ENCODE results near the gene SV2C.
"Not testable (repeated sequence)": the region's sequence is repeated elsewhere in the genome, so short reads cannot be mapped to it uniquely, and the experiment has no call there.

SV2C gene

GRCh38 chr5:76294573-76294972 is 211.4 kb downstream of the SV2C start:
- Histone ChIP-seq H3K27me3 (ENCODE audit: low read depth, low read length) (no peaks in the 10 kb centered on the region), H3K4me2 (ENCODE audit: low read length) (no peak overlapping the region), H3K9ac (ENCODE audit: low read length) (no peak overlapping the region), H4K20me1 (ENCODE audit: insufficient read depth, low read length) (no peaks in the 10 kb centered on the region), H3K4me3 (ENCODE audit: low read length) (no peak overlapping the region), H3K9me3 (ENCODE audit: insufficient read depth, low read length) (no peaks in the 10 kb centered on the region), H3K36me3 (replicated peaks; ENCODE audit: low read depth, low read length) (no peaks in the 10 kb centered on the region), H3K79me2 (ENCODE audit: low read length) (no peaks in the 10 kb centered on the region), H3K4me1 (ENCODE audit: low read length) (peaks cover 17% of the 10 kb centered on the region), H3K27ac (ENCODE audit: low read length) (no peak overlapping the region), H2AFZ (ENCODE audit: low read depth, low read length) (no peak overlapping the region)
- TF ChIP-seq, protein P1, sequence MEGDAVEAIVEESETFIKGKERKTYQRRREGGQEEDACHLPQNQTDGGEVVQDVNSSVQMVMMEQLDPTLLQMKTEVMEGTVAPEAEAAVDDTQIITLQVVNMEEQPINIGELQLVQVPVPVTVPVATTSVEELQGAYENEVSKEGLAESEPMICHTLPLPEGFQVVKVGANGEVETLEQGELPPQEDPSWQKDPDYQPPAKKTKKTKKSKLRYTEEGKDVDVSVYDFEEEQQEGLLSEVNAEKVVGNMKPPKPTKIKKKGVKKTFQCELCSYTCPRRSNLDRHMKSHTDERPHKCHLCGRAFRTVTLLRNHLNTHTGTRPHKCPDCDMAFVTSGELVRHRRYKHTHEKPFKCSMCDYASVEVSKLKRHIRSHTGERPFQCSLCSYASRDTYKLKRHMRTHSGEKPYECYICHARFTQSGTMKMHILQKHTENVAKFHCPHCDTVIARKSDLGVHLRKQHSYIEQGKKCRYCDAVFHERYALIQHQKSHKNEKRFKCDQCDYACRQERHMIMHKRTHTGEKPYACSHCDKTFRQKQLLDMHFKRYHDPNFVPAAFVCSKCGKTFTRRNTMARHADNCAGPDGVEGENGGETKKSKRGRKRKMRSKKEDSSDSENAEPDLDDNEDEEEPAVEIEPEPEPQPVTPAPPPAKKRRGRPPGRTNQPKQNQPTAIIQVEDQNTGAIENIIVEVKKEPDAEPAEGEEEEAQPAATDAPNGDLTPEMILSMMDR (IDR thresholded peaks at IDR 0.05; ENCODE audit: low read depth, low read length): no peak
- TF ChIP-seq EZH2phosphoT487 (IDR thresholded peaks at IDR 0.05; ENCODE audit: low read depth): no peak

GRCh38 chr5:76298852-76299251 is 215.7 kb downstream of the SV2C start:
- no peak overlapping the region for H3K27ac ChIP-seq (ENCODE audit: low read length)
- no peaks in the 10 kb centered on the region for H3K36me3 ChIP-seq (replicated peaks; ENCODE audit: low read depth, low read length)
- H3K4me1 ChIP-seq (ENCODE audit: low read length): no peaks in the 10 kb centered on the region; the same call in 1 of the 2 replicates
- no peaks in the 10 kb centered on the region for H4K20me1 ChIP-seq (ENCODE audit: insufficient read depth, low read length)
- H3K27me3 ChIP-seq (ENCODE audit: low read depth, low read length): no peaks in the 10 kb centered on the region
- H3K9ac ChIP-seq (ENCODE audit: low read length): no peak overlapping the region
- no peaks in the 10 kb centered on the region for H3K9me3 ChIP-seq (ENCODE audit: insufficient read depth, low read length)
- H3K79me2 ChIP-seq (ENCODE audit: low read length): no peaks in the 10 kb centered on the region
- H2AFZ ChIP-seq (ENCODE audit: low read depth, low read length): no peak overlapping the region
- H3K4me3 ChIP-seq (ENCODE audit: low read length): no peak overlapping the region
- no peak overlapping the region for H3K4me2 ChIP-seq (ENCODE audit: low read length)
- TF ChIP-seq, protein P1 (IDR thresholded peaks at IDR 0.05; ENCODE audit: low read depth, low read length): no peak
- TF ChIP-seq EZH2phosphoT487 (IDR thresholded peaks at IDR 0.05; ENCODE audit: low read depth): no peak

DNA sequence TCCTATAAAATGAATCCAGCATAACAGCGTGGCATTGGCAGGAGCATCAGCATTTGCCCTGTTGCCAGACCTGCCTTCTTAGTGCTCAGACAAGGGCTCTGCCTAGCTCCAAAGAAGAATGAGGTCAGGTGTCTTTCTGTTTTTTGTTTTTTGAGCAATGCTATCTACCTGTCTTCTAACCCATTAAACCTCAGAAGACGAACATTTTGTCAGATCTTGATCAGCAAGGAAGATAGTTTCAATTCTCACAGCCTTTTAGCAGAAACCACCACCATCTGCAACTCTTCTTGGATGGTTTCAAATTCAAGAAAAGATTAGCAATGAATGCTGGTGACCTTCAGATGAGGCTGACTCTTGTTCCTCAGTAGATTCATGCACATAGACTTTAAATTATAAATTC is 216.4 kb downstream of the SV2C start:
- H3K36me3 ChIP-seq (replicated peaks; ENCODE audit: low read depth, low read length): no peaks in the 10 kb centered on the region
- H3K4me2 ChIP-seq (ENCODE audit: low read length): no peak overlapping the region
- no peak overlapping the region for H3K27ac ChIP-seq (ENCODE audit: low read length)
- H3K9me3 ChIP-seq (ENCODE audit: insufficient read depth, low read length): no peaks in the 10 kb centered on the region
- H3K79me2 ChIP-seq (ENCODE audit: low read length): no peaks in the 10 kb centered on the region
- no peaks in the 10 kb centered on the region for H3K4me1 ChIP-seq (ENCODE audit: low read length)
- H4K20me1 ChIP-seq (ENCODE audit: insufficient read depth, low read length): no peaks in the 10 kb centered on the region
- H2AFZ ChIP-seq (ENCODE audit: low read depth, low read length): no peak overlapping the region
- H3K9ac ChIP-seq (ENCODE audit: low read length): no peak overlapping the region
- no peaks in the 10 kb centered on the region for H3K27me3 ChIP-seq (ENCODE audit: low read depth, low read length)
- H3K4me3 ChIP-seq (ENCODE audit: low read length): no peak overlapping the region
- TF ChIP-seq EZH2phosphoT487 (IDR thresholded peaks at IDR 0.05; ENCODE audit: low read depth): no peak
- TF ChIP-seq, protein P1 (IDR thresholded peaks at IDR 0.05; ENCODE audit: low read depth, low read length): no peak

DNA sequence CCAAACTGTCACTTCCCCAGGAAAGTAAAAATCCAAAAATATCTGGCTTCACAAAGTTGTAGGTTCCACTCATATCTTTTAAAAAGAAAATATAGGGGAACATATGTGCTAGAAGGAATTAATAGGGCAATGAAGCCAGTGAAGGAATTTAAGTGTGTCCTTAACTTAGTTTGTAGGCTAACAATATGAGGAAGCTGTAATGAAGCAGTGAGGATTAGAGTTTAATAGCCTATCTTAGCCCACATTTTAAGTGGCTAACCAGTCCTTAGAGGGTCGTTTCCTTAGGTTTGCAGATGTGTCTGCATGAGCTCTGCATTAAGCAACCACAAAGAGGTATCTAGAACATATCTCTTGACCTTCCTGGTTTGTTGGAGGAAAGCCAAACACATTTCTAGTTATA is 218.7 kb downstream of the SV2C start:
- H3K4me3 ChIP-seq (ENCODE audit: low read length); H3K36me3 ChIP-seq (replicated peaks; ENCODE audit: low read depth, low read length); H3K27ac ChIP-seq (ENCODE audit: low read length); H4K20me1 ChIP-seq (ENCODE audit: insufficient read depth, low read length); H3K27me3 ChIP-seq (ENCODE audit: low read depth, low read length); H3K79me2 ChIP-seq (ENCODE audit: low read length); H3K4me1 ChIP-seq (ENCODE audit: low read length); H3K9me3 ChIP-seq (ENCODE audit: insufficient read depth, low read length); H3K9ac ChIP-seq (ENCODE audit: low read length); H2AFZ ChIP-seq (ENCODE audit: low read depth, low read length); H3K4me2 ChIP-seq (ENCODE audit: low read length): not testable (repeated sequence)

- H3K4me2 ChIP-seq (ENCODE audit: low read length); H3K9me3 ChIP-seq (ENCODE audit: insufficient read depth, low read length); H4K20me1 ChIP-seq (ENCODE audit: insufficient read depth, low read length); H3K79me2 ChIP-seq (ENCODE audit: low read length); H3K36me3 ChIP-seq (replicated peaks; ENCODE audit: low read depth, low read length); H3K4me1 ChIP-seq (ENCODE audit: low read length); H3K27me3 ChIP-seq (ENCODE audit: low read depth, low read length); H3K27ac ChIP-seq (ENCODE audit: low read length); H3K4me3 ChIP-seq (ENCODE audit: low read length); H2AFZ ChIP-seq (ENCODE audit: low read depth, low read length); H3K9ac ChIP-seq (ENCODE audit: low read length): not testable (repeated sequence)
Measured at GRCh38 chr5:76302661-76303060, 219.5 kb downstream of the SV2C start.
